DMS53 (cell line): ENCODE results near the gene MIOX.

Experiments
- DNase-seq: peaks from one replicate; lab custom pipeline; 2025; lab: John Stamatoyannopoulos, UW

MIOX gene

DNA sequence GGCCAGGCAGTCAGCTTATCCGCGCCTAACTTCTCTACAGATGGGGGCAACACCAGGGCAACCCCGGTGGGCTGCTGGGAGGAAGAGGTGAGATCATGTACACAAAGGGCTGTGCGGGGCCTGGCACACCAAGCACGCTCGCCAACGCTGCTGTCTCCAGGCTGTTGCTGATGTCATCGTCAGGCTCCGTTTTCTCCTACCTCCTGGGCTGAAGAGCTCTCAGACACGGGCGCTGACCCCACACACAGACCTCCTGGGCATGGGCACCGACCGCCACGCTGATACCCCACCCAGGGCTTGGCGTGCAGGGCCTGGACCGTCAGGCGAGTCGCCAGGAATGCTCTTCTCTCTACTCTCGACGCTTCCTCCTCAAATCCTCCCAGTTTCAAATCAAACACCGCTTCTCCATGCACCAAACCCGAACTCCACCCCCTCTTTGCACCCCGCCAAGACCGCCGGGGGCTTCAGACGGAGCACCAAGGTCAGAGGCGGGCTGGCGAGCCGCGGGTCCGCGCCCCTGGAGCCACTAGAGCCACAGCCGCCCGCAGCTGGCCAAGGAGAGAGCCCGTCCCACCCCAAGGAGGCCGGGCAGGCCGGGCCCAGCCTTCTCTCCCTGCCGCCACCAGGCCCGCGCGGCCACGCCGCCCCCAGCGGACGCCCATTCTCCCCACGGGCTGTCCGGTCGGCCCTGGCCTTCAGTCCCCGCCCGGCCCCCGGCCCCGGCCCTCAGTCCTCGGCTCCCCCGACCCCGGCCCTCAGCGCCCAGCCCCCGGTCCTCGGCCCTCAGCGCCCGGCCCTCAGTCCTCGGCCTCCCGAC is 12.6 kb upstream of the MIOX start:
- DNase-seq = peak; percentile 59

DNA sequence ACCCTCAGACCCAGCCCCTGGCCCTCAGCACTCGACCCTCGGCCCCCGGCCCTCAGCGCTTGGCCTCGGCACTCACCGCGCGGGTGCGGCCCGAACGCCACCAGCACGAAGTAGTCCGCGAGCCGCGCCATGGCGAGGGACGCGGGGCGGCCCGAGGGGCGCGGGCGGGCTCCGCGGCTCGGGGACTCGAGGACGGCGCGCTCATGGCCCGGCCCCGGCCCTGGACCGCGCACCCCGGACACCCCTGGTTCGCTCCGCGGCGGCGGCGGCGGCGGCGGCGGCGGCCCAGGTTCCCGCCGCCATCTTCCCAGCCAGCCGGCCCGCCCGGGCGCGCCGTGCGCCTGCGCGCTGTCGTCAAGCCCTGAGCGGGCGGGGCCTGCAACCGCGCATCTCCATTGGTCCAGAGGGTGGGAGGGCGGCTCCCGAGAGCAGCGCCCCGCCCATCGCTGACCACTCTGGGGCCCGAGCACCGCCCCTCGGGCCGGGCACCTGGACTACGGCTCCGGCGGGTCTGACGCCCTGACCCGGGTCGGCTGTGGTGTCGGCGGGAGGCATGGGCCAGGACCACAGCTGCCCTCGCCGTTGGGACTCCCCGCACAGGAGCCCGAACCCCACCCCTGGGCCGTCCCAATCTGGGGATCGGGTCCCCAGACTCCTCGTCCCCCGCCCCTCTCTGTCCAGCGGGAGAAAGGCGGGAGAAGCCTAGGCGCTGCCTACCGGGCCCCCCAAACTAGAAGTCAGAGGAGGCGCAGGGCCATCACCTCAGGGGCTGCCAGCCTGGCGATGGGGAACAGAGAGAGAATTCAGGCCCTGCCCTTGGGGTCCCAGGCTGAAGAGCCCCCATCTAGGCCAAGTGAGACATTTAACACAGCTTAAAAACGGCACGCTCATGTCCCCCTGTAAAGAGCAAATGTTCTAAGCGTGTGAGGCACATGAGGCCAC is 11.7 kb upstream of the MIOX start, which contains the start of gene SBF1:
Gene SBF1, minus strand, starts transcription at position 326 of the 942 bp plus-strand sequence. Its CDS starts 195 bp downstream, at position 131.
- DNase-seq = peak; percentile 93

- DNase-seq = no peak
Measured at GRCh38 chr22:50475652-50476002, 11.0 kb upstream of the MIOX start.

DNA sequence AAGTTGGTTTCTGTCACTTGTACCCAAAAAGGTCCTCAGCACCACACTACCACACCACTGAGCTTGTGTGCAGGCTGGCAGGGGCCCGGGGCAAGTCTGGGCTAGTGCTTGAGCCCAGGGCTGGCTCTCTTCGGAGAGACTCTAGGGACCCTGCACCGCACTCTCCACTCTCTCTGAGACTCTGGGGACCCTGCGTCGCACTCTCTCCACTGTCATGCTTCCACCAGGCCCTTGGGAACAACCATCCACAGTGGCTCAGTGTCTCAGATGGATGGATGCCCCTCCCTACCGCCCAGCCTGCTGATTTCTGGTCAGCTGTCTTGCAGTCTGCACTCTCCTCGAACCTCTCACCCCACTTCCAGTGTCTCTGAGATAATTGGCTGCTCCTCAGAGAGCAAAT is 9.8 kb upstream of the MIOX start:
- no peak for DNase-seq

DNA sequence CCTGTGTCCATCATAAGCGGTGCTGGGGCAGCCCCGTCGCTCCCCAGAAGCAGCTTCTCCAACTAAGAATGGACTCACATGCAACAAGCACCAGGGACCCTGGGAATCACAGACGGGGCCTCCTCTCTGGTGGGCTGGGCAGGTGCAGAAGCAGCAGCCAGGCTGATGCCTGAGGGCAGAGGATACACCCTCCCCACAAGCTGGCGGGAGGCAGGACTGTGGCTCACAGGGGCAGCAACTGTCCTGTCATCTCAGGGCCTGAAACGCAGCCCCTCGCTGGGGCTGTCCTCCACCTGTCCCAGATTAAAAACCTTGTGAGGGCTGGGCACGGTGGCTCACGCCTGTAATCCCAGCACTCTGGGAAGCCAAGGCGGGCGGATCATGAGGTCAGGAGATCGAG is 8.7 kb upstream of the MIOX start:
- DNase-seq = no peak

DNA sequence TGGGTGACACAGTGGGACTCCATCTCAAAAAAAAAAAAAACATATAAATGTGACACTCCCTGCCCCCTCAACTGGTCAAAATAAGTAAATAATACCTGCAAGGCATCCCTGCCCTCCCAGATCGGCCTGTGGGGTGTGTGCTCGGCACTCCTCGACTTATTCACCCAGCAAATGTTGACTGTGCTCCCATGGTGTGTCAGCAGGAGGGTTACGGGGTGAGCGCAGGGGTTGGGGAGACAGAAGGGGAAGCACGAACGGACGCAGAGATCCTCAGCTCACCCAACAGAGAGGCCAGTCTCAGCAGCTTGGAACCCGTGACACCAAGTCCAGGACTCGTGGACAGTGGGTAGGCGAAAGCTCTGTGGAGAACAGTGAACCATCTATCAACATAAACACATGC is 6.9 kb upstream of the MIOX start:
- no peak for DNase-seq

- no peak for DNase-seq
Measured at GRCh38 chr22:50481045-50481439, 5.6 kb upstream of the MIOX start.

DNA sequence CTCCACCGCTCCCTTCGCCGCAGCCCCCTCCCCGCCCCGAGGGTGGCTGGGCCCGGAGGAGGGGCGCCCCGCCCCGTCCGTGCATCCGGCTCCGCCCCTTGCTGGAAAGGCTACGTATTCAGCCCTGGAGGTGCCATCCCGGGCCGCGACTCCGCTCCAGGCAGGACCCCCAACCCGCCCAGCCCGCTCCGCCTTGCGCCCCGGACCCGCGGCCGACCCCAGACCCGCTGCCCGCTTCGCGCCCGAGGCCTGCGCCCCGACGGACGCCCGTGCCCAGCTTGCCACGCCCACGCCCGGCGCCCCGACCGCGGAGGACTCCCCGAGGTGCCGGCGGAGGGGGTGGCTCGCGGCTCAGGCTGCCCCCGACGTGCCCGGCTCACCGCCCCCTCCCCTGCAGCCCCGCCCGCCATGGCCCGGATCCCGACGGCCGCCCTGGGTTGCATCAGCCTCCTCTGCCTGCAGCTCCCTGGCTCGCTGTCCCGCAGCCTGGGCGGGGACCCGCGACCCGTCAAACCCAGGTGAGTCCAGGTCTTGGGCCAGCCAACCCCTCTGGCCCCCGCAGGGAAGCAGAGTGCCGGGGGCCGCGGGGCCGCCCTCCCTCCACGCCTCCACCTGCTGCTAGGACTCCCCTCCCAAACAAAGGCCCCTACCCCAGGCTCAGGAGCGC is 5.1 kb upstream of the MIOX start, which contains the start of gene ADM2:
Gene ADM2, plus strand, starts transcription at position 104 of the 667 bp plus-strand sequence. Its CDS starts 305 bp downstream, at position 409.
- peak; percentile 48 for DNase-seq

- no peak for DNase-seq
Measured at GRCh38 chr22:50482107-50483074, 4.3 kb upstream of the MIOX start.

DNA sequence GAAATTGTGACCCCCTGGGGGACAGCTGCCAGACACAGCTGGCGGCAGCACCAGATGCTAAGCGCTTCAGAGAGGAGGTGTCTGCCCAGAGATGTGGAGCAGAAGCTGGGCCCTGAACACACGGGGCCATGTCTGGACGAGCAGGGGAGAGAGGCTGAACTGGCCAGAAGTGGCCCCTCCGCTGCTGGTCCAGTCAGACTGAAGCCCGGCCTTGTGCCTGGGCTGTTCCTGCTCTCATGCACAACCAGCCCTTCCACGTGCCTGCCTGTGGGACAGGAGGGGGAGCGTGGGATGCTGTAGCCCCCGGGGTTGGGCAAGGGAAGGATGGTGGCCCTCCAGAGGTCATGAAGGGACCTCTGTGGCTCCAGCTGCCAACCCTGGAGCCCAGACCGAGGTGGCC is 3.6 kb upstream of the MIOX start:
- DNase-seq = no peak

DNA sequence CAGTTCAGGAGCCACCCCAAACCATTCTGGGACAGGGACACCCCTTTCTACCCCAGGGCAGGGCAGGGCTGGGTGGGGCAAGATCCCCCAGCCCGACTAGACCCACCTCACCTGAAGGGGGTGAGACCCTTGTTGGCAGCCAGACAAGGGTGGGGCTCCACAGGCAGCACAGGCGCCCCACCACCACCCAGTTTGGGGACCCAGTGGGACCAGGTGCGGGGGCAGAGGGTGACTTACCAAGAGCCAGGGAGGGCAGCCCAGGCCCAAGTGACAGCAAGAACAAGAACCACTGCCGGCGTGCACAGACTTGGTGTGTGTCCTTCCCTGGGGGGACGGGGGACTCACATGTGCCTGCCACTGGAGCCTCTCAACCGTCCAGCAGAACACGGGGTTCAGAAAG is 3.1 kb upstream of the MIOX start:
- DNase-seq = no peak

GRCh38 chr22:50483977-50484853 is 2.4 kb upstream of the MIOX start:
- DNase-seq = peak; percentile 35

DNA sequence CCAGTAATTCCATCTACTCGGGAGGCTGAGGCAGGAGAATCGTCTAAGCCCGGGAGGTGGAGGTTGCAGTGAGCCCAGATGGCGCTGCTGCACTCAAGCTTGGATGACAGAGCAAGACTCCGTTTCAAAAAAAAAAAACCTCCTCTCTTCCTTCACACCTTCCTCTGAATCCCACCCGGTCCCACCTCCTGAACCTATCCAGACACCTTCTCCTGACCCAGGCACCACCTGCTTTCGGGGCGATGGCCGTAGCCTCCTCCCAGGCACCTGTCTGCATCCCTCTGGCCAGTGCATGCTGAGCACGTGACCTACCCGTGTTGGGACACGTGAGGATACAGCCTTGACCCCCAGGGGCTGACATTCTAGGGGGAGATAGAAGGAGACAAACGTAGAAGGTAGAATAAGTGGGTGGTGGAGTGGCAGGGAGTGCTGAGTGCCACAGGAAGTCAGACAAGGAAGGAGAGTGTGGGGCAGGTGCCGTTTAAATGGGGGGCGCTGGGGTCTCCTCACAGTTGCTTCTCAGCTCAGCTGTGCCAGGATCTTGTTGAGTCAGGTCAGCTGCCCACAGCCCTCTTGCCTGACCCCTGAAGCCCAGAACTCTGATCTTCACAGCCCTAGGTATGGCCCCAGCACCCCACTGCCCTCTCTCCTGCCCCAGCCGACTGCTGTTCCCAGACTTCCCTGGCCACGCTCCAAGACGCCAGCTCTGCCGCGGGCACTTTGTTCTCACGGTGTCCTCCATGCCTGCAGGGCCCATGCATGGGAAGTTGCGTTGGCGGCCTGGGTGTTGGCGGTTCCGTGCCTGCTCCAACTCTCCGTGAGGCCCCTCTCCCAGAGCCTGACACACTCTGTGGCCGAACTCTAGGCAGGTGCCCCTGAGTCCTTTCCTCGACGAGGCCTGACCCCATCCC is 1.2 kb upstream of the MIOX start:
- peak; percentile 75 for DNase-seq

DNA sequence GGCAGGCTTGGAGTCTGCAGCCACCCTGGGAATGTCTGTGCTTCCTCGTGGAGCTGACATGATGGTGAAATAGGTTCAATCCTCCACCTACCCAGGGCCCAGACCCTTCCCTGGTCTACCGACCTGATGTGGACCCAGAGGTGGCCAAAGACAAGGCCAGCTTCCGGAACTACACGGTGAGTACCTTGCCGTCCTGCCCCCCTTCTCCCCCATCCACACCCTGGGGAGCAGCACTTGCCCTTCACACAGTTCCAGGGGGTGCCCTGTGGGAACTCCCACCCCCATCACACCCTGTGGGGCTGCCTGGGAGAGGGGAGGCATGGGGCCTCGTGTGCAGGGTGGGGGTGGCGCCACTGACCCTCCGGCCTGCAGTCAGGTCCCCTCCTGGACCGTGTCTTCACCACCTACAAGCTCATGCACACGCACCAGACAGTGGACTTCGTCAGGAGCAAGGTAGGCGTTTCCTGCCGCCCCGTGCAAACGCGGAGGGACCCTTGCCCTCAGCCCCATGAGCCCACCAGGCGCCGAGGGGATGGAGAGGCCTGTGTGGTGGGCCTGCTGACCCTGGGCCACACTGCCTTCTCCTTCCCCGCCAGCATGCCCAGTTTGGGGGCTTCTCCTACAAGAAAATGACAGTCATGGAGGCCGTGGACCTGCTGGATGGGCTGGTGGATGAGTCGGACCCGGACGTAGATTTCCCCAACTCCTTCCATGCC is 789 bp downstream of the MIOX start:
- no peak for DNase-seq

DNA sequence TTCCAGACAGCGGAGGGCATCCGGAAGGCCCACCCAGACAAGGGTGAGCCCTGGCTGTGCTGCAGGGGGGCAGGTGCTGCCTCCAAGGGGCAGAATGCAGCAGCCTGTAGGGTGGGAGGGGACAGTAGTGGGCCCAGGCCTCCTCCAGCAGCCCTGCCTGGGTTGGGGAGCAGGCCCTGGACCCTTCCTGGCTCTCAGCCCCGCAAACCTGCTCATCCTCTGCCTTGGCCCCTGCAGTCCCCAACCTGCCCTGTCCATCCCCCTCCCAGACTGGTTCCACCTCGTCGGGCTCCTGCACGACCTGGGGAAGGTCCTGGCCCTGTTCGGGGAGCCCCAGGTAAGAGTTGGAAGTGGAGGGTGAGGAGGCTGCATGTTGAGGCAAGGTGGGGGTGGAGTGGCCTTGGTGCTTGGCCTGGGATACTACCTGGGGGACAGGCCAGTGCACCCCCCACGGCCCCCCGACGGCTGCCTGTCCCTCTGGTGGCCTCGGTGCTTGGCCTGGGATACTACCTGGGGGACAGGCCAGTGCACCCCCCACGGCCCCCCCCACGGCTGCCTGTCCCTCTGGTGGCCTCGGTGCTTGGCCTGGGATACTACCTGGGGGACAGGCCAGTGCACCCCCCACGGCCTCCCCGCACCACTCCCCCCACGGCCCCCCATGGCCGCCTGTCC is 1.5 kb downstream of the MIOX start:
- no peak for DNase-seq

GRCh38 chr22:50488886-50489285 is 2.2 kb downstream of the MIOX start:
- DNase-seq = no peak

GRCh38 chr22:50489363-50490243 is 2.9 kb downstream of the MIOX start:
- no peak for DNase-seq
